ENCODE data around the gene TXNDC11. TPM values are rescaled to one million over a fixed set of nuclear protein-coding genes. Genes with fewer than 3 reads are reported as not detected.

The TXNDC11 gene
- polyA plus RNA-seq, 2 of the 4 experiments (the other 2 are of a cell fraction): 22.7 to 42.4 TPM

- TF ChIP-seq, protein P1, sequence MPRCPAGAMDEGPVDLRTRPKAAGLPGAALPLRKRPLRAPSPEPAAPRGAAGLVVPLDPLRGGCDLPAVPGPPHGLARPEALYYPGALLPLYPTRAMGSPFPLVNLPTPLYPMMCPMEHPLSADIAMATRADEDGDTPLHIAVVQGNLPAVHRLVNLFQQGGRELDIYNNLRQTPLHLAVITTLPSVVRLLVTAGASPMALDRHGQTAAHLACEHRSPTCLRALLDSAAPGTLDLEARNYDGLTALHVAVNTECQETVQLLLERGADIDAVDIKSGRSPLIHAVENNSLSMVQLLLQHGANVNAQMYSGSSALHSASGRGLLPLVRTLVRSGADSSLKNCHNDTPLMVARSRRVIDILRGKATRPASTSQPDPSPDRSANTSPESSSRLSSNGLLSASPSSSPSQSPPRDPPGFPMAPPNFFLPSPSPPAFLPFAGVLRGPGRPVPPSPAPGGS (IDR thresholded peaks at IDR 0.05): no peak
- TF ChIP-seq, protein P2, sequence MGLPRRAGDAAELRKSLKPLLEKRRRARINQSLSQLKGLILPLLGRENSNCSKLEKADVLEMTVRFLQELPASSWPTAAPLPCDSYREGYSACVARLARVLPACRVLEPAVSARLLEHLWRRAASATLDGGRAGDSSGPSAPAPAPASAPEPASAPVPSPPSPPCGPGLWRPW (IDR thresholded peaks at IDR 0.05): no peak
- TF ChIP-seq TFCP2L1 (CRISPR knock-in tag; IDR thresholded peaks at IDR 0.05) (no peak), EP300 (IDR thresholded peaks at IDR 0.05) (no peak), RNF2 (IDR thresholded peaks at IDR 0.05; ENCODE audit: borderline replicate concordance, low read depth) (no peak), ZC3H11A (IDR thresholded peaks at IDR 0.05) (no peak), HOXB13 (CRISPR knock-in tag; IDR thresholded peaks at IDR 0.05; ENCODE audit: low read depth) (no peak)
These were observed 23.5 kb downstream of the TXNDC11 start (continued) for GRCh38 chr16:11719171-11719570.

DNA sequence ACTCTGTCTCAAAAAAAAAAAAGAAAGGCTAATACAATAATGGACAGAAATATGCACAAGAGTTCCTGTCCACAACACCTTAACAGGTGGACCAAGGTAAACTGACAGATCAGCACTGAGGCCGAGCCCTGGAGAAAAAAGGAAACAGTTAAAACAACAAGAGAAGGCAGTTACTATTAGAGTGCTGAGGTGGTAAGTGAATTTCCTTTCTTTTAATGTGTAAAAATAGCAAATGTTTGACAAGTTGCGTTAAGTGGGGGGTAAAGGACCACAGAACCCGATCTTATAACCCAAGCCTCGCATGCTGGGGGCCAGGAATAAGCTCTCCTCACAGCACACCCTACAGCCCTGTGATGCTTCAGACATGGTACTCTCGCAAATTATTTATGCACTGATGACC is 24.8 kb downstream of the TXNDC11 start:
- DNase-seq (ENCODE audit: low read depth in 1 of 2, low spot score in 1 of 2): no peak
- H3K9me3 ChIP-seq: no peaks in the 10 kb centered on the region
- TF ChIP-seq TP53 (CRISPR knock-in tag; IDR thresholded peaks at IDR 0.05): no peak
- TF ChIP-seq KDM1A (IDR thresholded peaks at IDR 0.05; ENCODE audit: low read depth): no peak
- TF ChIP-seq POLR2A (IDR thresholded peaks at IDR 0.05; ENCODE audit: low read length): no peak
- no peak for TF ChIP-seq FOXS1 (CRISPR knock-in tag; IDR thresholded peaks at IDR 0.05)
- TF ChIP-seq CBX8 (IDR thresholded peaks at IDR 0.05): no peak
- no peak for TF ChIP-seq RCOR1 (IDR thresholded peaks at IDR 0.05; ENCODE audit: low read depth, low read length)
- no peak for TF ChIP-seq HDAC2 (IDR thresholded peaks at IDR 0.05)
- TF ChIP-seq MAZ (IDR thresholded peaks at IDR 0.05; ENCODE audit: borderline replicate concordance, low read depth, low read length): no peak
- TF ChIP-seq MAFK (IDR thresholded peaks at IDR 0.05; ENCODE audit: partially characterized antibody): no peak
- TF ChIP-seq, protein P3, sequence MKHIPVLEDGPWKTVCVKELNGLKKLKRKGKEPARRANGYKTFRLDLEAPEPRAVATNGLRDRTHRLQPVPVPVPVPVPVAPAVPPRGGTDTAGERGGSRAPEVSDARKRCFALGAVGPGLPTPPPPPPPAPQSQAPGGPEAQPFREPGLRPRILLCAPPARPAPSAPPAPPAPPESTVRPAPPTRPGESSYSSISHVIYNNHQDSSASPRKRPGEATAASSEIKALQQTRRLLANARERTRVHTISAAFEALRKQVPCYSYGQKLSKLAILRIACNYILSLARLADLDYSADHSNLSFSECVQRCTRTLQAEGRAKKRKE (CRISPR knock-in tag; IDR thresholded peaks at IDR 0.05; ENCODE audit: low read depth): no peak
- TF ChIP-seq POLR2AphosphoS2 (conservative IDR thresholded peaks at IDR 0.05; ENCODE audit: low read length): no peak
- no peak for TF ChIP-seq HOXB13 (CRISPR knock-in tag; IDR thresholded peaks at IDR 0.05; ENCODE audit: low read depth)
- no peak for TF ChIP-seq KDM5A (IDR thresholded peaks at IDR 0.05)
- no peak for TF ChIP-seq PHF8 (IDR thresholded peaks at IDR 0.05; ENCODE audit: borderline replicate concordance, low read depth)
- TF ChIP-seq, protein P4, sequence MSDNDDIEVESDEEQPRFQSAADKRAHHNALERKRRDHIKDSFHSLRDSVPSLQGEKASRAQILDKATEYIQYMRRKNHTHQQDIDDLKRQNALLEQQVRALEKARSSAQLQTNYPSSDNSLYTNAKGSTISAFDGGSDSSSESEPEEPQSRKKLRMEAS (IDR thresholded peaks at IDR 0.05): no peak
- no peak overlapping the region for H3K4me2 ChIP-seq
- no peak for FAIRE-seq
- ATAC-seq: no peak
- POLR2A ChIA-PET: no interaction called here
- H3K4me3 ChIP-seq: no peak overlapping the region
- 89% methylated on average over 5 of the region's 5 CpGs for WGBS (ENCODE audit: missing lambda C conversion rate)
- peaks cover 21% of the 10 kb centered on the region for H3K4me1 ChIP-seq
- CTCF ChIA-PET: interaction anchor here (1.5 to 14.3 kb wide), 3 partner anchors 45 to 318 kb away, joined by 4 to 344 read pairs (median 4); no protein-coding TSS in a partner anchor
- no peak overlapping the region for H3K27ac ChIP-seq

DNA sequence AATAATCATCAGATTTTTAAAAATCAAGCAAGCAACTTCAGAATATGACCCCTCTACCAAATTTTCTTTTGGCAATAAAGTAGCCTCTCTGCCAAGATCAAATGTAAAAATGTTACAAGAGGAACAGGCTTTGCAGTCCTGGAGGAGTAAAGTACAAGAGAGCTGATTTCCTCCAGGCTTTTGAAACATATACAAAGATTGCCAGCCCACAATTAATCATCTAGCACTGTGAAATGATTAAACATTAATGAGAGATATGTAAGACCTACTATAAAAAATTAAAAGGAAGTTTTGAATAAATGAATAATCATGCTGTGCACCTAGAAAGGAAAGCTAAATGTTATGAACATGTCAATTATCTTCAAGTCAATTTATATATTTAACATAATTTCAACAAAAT is 26.3 kb downstream of the TXNDC11 start:
- H3K4me1 ChIP-seq: peaks cover 21% of the 10 kb centered on the region
- H3K4me3 ChIP-seq: no peak overlapping the region
- DNase-seq (ENCODE audit: low read depth in 1 of 2, low spot score in 1 of 2): no peak
- ATAC-seq: no peak
- peak overlapping the region; percentile 39 for H3K4me2 ChIP-seq
- no peak for FAIRE-seq
- POLR2A ChIA-PET: no interaction called here
- CTCF ChIA-PET: interaction anchor here (14.3 kb wide), 1 partner anchor 317 kb away, joined by 344 read pairs; no protein-coding TSS in a partner anchor
- TF ChIP-seq CBX2 (IDR thresholded peaks at IDR 0.05; ENCODE audit: borderline replicate concordance, low read depth) (no peak), RARB (CRISPR knock-in tag; IDR thresholded peaks at IDR 0.05) (no peak)
- no peaks in the 10 kb centered on the region for H3K9me3 ChIP-seq
- H3K27ac ChIP-seq: peak overlapping the region; percentile 8 to 44; a peak in 3 of 6 replicates

Data from A549 (cell line).